HG03520 (cell line): ENCODE results near the gene ZNF790.

Experiments used
- ATAC-seq: cut with Tn5 transposase; IDR thresholded peaks from one replicate; pipeline ENCODE4 v1.9.1; 2021; ENCODE audit warnings: mild to moderate bottlenecking, moderate library complexity; ENCODE audit not compliant: unreplicated experiment

The ZNF790 gene

DNA sequence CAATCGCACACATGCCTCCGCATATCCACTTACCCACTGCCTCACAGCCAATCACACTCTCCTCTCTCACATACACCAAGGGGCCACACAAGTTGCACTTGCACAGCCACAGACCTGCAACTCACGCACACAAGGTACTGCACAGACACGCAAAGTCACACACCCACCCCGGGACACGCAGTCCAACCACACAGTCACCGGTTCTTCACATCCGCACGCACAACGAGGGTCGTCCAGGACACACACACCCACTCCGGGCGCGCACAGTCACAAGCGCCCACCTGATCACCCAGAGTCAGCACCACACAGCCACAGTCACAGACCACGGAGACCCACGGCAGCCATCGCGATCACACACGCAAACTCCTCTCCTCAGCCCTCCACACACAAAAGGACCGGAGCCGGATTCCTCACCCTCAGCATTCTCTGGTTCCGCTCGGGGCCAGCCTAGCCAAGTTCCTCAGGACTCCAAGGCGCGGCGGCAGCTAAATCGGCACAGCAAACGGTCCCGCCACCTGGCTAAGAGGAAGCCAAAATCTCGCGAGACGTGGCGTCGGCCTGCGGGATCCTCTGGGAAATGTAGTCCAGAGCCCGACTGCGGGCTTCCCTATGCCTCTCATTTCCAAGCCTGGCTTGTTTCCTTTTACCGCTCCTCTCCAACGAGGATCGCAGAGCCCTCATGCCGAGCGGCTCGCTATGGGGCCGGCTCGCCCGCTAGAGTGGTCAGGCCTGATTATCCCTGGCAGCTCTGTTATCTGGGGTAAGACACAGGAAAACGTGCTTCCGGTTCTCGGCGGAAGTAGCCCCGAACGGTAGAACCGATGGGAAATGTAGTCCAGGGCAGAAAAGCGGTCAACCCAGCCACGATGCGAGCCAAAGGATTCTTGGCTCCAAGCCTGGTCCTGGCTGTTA lies 65.6 kb downstream of the ZNF790 start, which contains the start of gene ZNF850:
TSS of gene ZNF850 (minus strand) at position 497 of the 912 bp plus-strand sequence. CDS start 10,201 bp downstream, outside the sequence.
- peak; percentile 83 for ATAC-seq

DNA sequence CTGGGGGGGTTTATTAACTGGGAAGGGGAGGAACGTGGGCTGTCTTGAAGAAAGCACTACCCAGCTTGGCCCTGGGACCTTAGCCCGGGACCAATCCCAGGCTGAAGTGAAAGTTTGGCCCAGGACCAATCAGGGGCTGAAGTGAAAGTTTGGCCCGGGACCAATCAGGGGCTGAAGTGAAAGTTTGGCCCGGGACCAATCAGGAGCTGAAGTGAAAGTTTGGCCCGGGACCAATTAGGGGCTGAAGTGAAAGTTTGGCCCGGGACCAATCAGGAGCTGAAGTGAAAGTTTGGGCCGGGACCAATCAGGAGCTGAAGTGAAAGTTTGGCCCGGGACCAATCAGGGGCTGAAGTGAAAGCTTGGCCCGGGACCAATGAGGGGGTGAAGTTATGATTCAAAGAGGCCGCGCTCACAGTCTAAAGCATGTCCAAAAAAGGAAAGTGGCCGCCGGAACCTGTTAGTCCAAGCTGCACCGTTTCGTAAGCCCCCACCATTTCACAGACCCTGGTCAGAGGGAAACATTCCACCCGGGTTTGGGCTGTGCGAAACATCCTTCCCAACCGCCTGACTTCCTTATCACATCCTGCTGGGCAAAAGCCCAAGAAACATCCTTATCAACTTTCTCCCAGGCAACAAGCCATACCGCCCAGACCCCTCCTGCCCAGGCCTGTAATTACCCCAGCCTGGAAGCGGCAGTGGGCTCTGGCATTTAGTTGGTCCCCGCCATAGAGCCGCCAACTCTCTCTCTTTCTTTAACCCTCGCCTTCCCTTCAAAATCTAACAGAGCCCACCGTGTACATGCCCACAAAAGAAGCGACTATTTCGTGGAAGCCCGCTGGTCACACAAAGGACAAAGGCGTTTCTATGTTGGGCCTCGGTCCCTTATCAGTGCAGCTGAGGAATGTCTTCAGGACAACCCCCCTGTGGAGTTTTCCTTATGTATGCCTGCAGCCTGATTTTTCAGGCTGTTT lies 66.6 kb downstream of the ZNF790 start:
- ATAC-seq = no peak
